Right atrium auricular region (tissue), 2 donors: Measurements from ENCODE around the gene ARGLU1. TPM values are rescaled to one million over a fixed set of nuclear protein-coding genes. Genes with fewer than 3 reads are reported as not detected.

Experiments
- DNase-seq: peaks from one replicate; pipeline ENCODE4 v3.0.0-alpha.2; 2019; ENCODE audit warnings: low spot score
- H3K27ac ChIP-seq, 2 donors: fragments of 200-600 bp; sonication (generic); 1 replicate in 1 of 2; 2 replicates in 1 of 2; pipeline ENCODE4 v1.5.1; 2016 to 2019
- H3K27me3 ChIP-seq, 2 donors: fragments of 200-600 bp; sonication (generic); one replicate each; pipeline versions ENCODE4 v1.5.1 to v1.6.0; 2017 to 2019
- H3K36me3 ChIP-seq: fragments of 200-600 bp; sonication (generic); one replicate; pipeline ENCODE4 v1.5.1; 2016
- H3K4me1 ChIP-seq, 2 donors: fragments of 200-600 bp; sonication (generic); one replicate each; pipeline versions ENCODE4 v1.5.1 to v1.6.0; 2017 to 2019
- H3K4me3 ChIP-seq, 2 donors: fragments of 200-600 bp; sonication (generic); 1 replicate in 1 of 2; 2 replicates in 1 of 2; pipeline ENCODE4 v1.5.1; 2017 to 2019; ENCODE audit warnings: mild to moderate bottlenecking in 1 of 2, moderate library complexity in 1 of 2
- H3K9me3 ChIP-seq, 2 donors: fragments of 200-600 bp; sonication (generic); one replicate each; pipeline ENCODE4 v1.5.1; 2019
- CTCF ChIP-seq, 2 donors: fragments of 200-600 bp; sonication (generic); IDR thresholded peaks; one replicate each; pipeline ENCODE4 v1.5.1; 2019; ENCODE audit warnings: antibody characterized with exemption in 2 of 2
- total RNA-seq, 2 donors: library from RNA; depleted of rRNA; stranded (reverse); fragments of >200 nt; gene quantifications; one replicate each; pipeline ENCODE4 v1.1.0, GENCODE V29; 2016

ARGLU1 gene
- total RNA-seq, 2 donors from 2014 or later, result 26.1 to 39.9 TPM

- Histone ChIP-seq H3K36me3 (no peaks in the 10 kb centered on the region), H3K9me3 (no peaks in the 10 kb centered on the region), H3K4me1 (peaks cover 0 to 12% of the 10 kb centered on the region in 2 donors), H3K27ac (no peak overlapping the region), H3K4me3 (no peak overlapping the region), H3K27me3 (no peaks in the 10 kb centered on the region)
- TF ChIP-seq CTCF (IDR thresholded peaks at IDR 0.05), result no peak
- DNase-seq, result no peak
Observed at GRCh38 chr13:106599875-106600797, 32.2 kb upstream of the ARGLU1 start.

GRCh38 chr13:106597749-106598395 is 29.9 kb upstream of the ARGLU1 start:
- Histone ChIP-seq H3K27me3 (no peaks in the 10 kb centered on the region), H3K27ac (no peak overlapping the region), H3K4me3 (no peak overlapping the region), H3K36me3 (no peaks in the 10 kb centered on the region), H3K9me3 (no peaks in the 10 kb centered on the region), H3K4me1 (peaks cover 0 to 12% of the 10 kb centered on the region in 2 donors)
- no peak for DNase-seq
- no peak for TF ChIP-seq CTCF (IDR thresholded peaks at IDR 0.05)

GRCh38 chr13:106597186-106597585 is 29.2 kb upstream of the ARGLU1 start:
- Histone ChIP-seq H3K9me3 (no peaks in the 10 kb centered on the region), H3K27me3 (no peaks in the 10 kb centered on the region), H3K36me3 (no peaks in the 10 kb centered on the region), H3K4me1 (peaks cover 0 to 12% of the 10 kb centered on the region in 2 donors), H3K27ac (peak overlapping the region in 1 of 2 donors; percentile 23), H3K4me3 (no peak overlapping the region)
- no peak for TF ChIP-seq CTCF (IDR thresholded peaks at IDR 0.05)
- DNase-seq, result peak; percentile 70

- peaks cover 0 to 12% of the 10 kb centered on the region in 2 donors for H3K4me1 ChIP-seq
- TF ChIP-seq CTCF (IDR thresholded peaks at IDR 0.05), result peak in 1 of 2 donors; percentile 23
- H3K27me3 ChIP-seq, result no peaks in the 10 kb centered on the region
- H3K27ac ChIP-seq, result peak overlapping the region; percentile 9 to 23
- H3K36me3 ChIP-seq, result no peaks in the 10 kb centered on the region
- H3K4me3 ChIP-seq, result no peak overlapping the region
- no peaks in the 10 kb centered on the region for H3K9me3 ChIP-seq
- no peak for DNase-seq
Observed at GRCh38 chr13:106596275-106596937, 28.5 kb upstream of the ARGLU1 start.

GRCh38 chr13:106595625-106596024 is 27.7 kb upstream of the ARGLU1 start:
- Histone ChIP-seq H3K27ac (no peak overlapping the region), H3K36me3 (no peaks in the 10 kb centered on the region), H3K4me3 (no peak overlapping the region), H3K27me3 (no peaks in the 10 kb centered on the region), H3K4me1 (peaks cover 0 to 12% of the 10 kb centered on the region in 2 donors), H3K9me3 (no peaks in the 10 kb centered on the region)
- DNase-seq, result no peak
- no peak for TF ChIP-seq CTCF (IDR thresholded peaks at IDR 0.05)
